HCT116 (cell line): ENCODE measurements around the gene TRAF2. TPM values are rescaled to one million over a fixed set of nuclear protein-coding genes. Genes with fewer than 3 reads are reported as not detected.

ENCODE experiments used
- ATAC-seq: fragments of 200-7000 bp; cut with Tn5 transposase; 2 replicates; pipeline ENCODE4 v1.9.1; 2020; ENCODE audit warnings: mild to moderate bottlenecking, moderate library complexity
- BruUV-seq: library from RNA; stranded (reverse); fragments of 400-500 nt; replicated peaks from 2 replicates; lab custom pipeline; 2021; lab: Mats Ljungman, UMichigan
- CTCF ChIA-PET: fragments of 300-600 bp; sonication (Branson Sonifier 250); formaldehyde crosslinking; loops from one replicate; lab custom pipeline; 2021; ENCODE audit warnings: antibody characterized with exemption; lab: Charles Lee
- POLR2A ChIA-PET: fragments of 300-600, 350-600 bp; sonication (Branson Sonifier 250); formaldehyde crosslinking; loops from one replicate; lab custom pipeline; 2021; ENCODE audit warnings: antibody characterized with exemption; lab: Charles Lee
- RAD21 ChIA-PET, 2 experiments: fragments of 300-600 bp; sonication (Branson Sonifier 250); formaldehyde crosslinking; loops; one replicate each; lab custom pipeline; 2023; ENCODE audit warnings: low total read pairs in 2 of 2; ENCODE audit not compliant: uncharacterized antibody in 2 of 2, unreplicated experiment in 2 of 2, low non-redundant PET in 1 of 2; lab: Charles Lee
- DNase-seq: peaks from one replicate; pipeline ENCODE4 v3.0.0-alpha.2; 2010; ENCODE audit warnings: low read depth, low spot score
- H2AFZ ChIP-seq: fragments of 200-600 bp; shearing (Covaris generic), sonication (generic); 2 replicates; pipeline ENCODE4 v1.6.1; 2017; ENCODE audit warnings: low read depth, mixed run types, mixed read lengths, antibody characterized with exemption, low read length; ENCODE audit not compliant: poor library complexity, severe bottlenecking
- H3K27ac ChIP-seq: 2 replicates; pipeline ENCODE4 v1.5.1; 2012; ENCODE audit warnings: low read depth, low read length
- H3K27me3 ChIP-seq: fragments of 200-600 bp; sonication (generic); 2 replicates; pipeline ENCODE4 v1.6.1; 2016; ENCODE audit warnings: mixed run types, low read length, mixed read lengths; ENCODE audit not compliant: insufficient read depth
- H3K36me3 ChIP-seq, 2 experiments: fragments of 200-500 bp in 1 of 2; fragments of 200-600 bp in 1 of 2; sonication (Bioruptor generic) in 1 of 2; sonication (generic) in 1 of 2; 2 replicates each; pipeline versions ENCODE4 v1.5.1 to v1.6.1; 2014 to 2016; ENCODE audit warnings: low read length in 2 of 2, inconsistent platforms in 1 of 2, mixed read lengths in 1 of 2, mixed run types in 1 of 2; ENCODE audit not compliant: insufficient read depth in 2 of 2, control insufficient read depth in 1 of 2
- H3K4me1 ChIP-seq, 2 experiments: fragments of 200-600 bp in 1 of 2; sonication (generic) in 1 of 2; 2 replicates each; pipeline versions ENCODE4 v1.5.1 to v1.6.1; 2012 to 2017; ENCODE audit warnings: low read length in 2 of 2, inconsistent platforms in 1 of 2, mild to moderate bottlenecking in 1 of 2, mixed read lengths in 1 of 2, mixed run types in 1 of 2, moderate library complexity in 1 of 2; ENCODE audit not compliant: insufficient read depth in 2 of 2, control insufficient read depth in 1 of 2
- H3K4me2 ChIP-seq: fragments of 200-600 bp; sonication (generic); 2 replicates; pipeline ENCODE4 v1.6.1; 2017; ENCODE audit warnings: mixed run types, low read length, mixed read lengths
- H3K4me3 ChIP-seq, 2 experiments: fragments of 200-600 bp in 1 of 2; sonication (generic) in 1 of 2; replicated peaks in 1 of 2; 2 replicates each; pipeline ENCODE4 v1.5.1; 2011 to 2016; ENCODE audit warnings: low read length in 2 of 2, control low read depth in 1 of 2, low read depth in 1 of 2, mild to moderate bottlenecking in 1 of 2, mixed read lengths in 1 of 2, mixed run types in 1 of 2
- H3K79me2 ChIP-seq: fragments of 200-600 bp; sonication (generic); 2 replicates; pipeline ENCODE4 v1.6.1; 2017; ENCODE audit warnings: mild to moderate bottlenecking, mixed run types, low read length, moderate library complexity, mixed read lengths; ENCODE audit not compliant: insufficient read depth
- H3K9ac ChIP-seq: fragments of 200-600 bp; sonication (generic); 2 replicates; pipeline ENCODE4 v1.6.1; 2016; ENCODE audit warnings: low read length, mixed read lengths
- H3K9me2 ChIP-seq: fragments of 200-600 bp; sonication (generic), shearing (Covaris generic); 2 replicates; pipeline ENCODE4 v1.6.1; 2017; ENCODE audit warnings: mixed run types, mild to moderate bottlenecking, moderate library complexity; ENCODE audit not compliant: insufficient read depth
- H3K9me3 ChIP-seq, 2 experiments: fragments of 200-500 bp in 1 of 2; fragments of 200-600 bp in 1 of 2; sonication (Bioruptor generic) in 1 of 2; sonication (generic) in 1 of 2; 2 replicates each; pipeline ENCODE4 v1.6.1; 2014 to 2017; ENCODE audit warnings: low read length in 2 of 2, mixed read lengths in 2 of 2, inconsistent platforms in 1 of 2, low read depth in 1 of 2, mild to moderate bottlenecking in 1 of 2, mixed run types in 1 of 2, moderate library complexity in 1 of 2; ENCODE audit not compliant: control insufficient read depth in 1 of 2, insufficient read depth in 1 of 2
- H4K20me1 ChIP-seq: fragments of 200-600 bp; sonication (generic), shearing (Covaris generic); 2 replicates; pipeline ENCODE4 v1.6.1; 2017; ENCODE audit warnings: mixed run types, mild to moderate bottlenecking, moderate library complexity; ENCODE audit not compliant: insufficient read depth
- CBX3 ChIP-seq: IDR thresholded peaks from 2 replicates; pipeline ENCODE4 v1.6.1; 2012; ENCODE audit warnings: low read depth
- CEBPB ChIP-seq: IDR thresholded peaks from 2 replicates; pipeline ENCODE4 v1.6.1; 2012; ENCODE audit warnings: low read depth
- EGR1 ChIP-seq: IDR thresholded peaks from 2 replicates; pipeline ENCODE4 v1.6.1; 2012; ENCODE audit warnings: low read depth
- ELF1 ChIP-seq: IDR thresholded peaks from 2 replicates; pipeline ENCODE4 v1.6.1; 2012; ENCODE audit warnings: low read depth, borderline replicate concordance
- FOSL1 ChIP-seq: IDR thresholded peaks from 2 replicates; pipeline ENCODE4 v1.6.1; 2012; ENCODE audit warnings: low read depth
- RAD21 ChIP-seq: IDR thresholded peaks from 2 replicates; pipeline ENCODE4 v1.6.1; 2012; ENCODE audit warnings: low read depth, mild to moderate bottlenecking
- SIN3A ChIP-seq: IDR thresholded peaks from 2 replicates; pipeline ENCODE4 v1.6.1; 2012; ENCODE audit warnings: low read depth
- SP1 ChIP-seq: IDR thresholded peaks from 2 replicates; pipeline ENCODE4 v1.6.1; 2012; ENCODE audit warnings: low read depth
- SRF ChIP-seq: IDR thresholded peaks from 2 replicates; pipeline ENCODE4 v1.6.1; 2012; ENCODE audit warnings: low read depth
- ZFX ChIP-seq: fragments of 450-650 bp; IDR thresholded peaks from 2 replicates; pipeline ENCODE4 v1.6.1; 2017
- intact Hi-C: fragments of 100-400 bp; cut with micrococcal nuclease; formaldehyde crosslinking; loops from 2 replicates; pipeline ENCODE4 v1.10.0; 2022
- total RNA-seq: library from RNA; stranded (reverse); gene quantifications from one replicate; pipeline ENCODE4 v1.2.1, GENCODE V29; 2021; ENCODE audit not compliant: unreplicated experiment
- TF ChIP-seq, protein P1 (sequence below): IDR thresholded peaks from 2 replicates; pipeline ENCODE4 v1.6.1; 2012; ENCODE audit warnings: low read depth
- TF ChIP-seq, protein P2 (sequence below): IDR thresholded peaks from 2 replicates; pipeline ENCODE4 v1.6.1; 2011; ENCODE audit warnings: mild to moderate bottlenecking, low read length, moderate library complexity; ENCODE audit not compliant: insufficient replicate concordance; ENCODE audit errors: extremely low read depth

TRAF2 gene
- total RNA-seq, 1 experiment from 2014 or later = 28.4 TPM

GRCh38 chr9:136969150-136969549 is 82.8 kb downstream of the TRAF2 start:
- H3K9me3 ChIP-seq = no peaks in the 10 kb centered on the region
- no peaks in the 10 kb centered on the region for H3K79me2 ChIP-seq
- ChIA-PET CTCF (no interaction called here), RAD21 (no interaction called here), POLR2A (interaction anchor here (1.2 kb wide), 1 partner anchor 9 kb away, joined by 5 read pairs; no protein-coding TSS in a partner anchor)
- no peak overlapping the region for H3K4me2 ChIP-seq
- no peaks in the 10 kb centered on the region for H3K36me3 ChIP-seq
- intact Hi-C loops = no loop called here
- no peaks in the 10 kb centered on the region for H4K20me1 ChIP-seq
- no peaks in the 10 kb centered on the region for H3K27me3 ChIP-seq
- H3K9ac ChIP-seq = no peak overlapping the region
- H3K4me1 ChIP-seq = peaks cover 8 to 18% of the 10 kb centered on the region in 2 experiments
- H3K9me2 ChIP-seq = no peaks in the 10 kb centered on the region
- ATAC-seq (no peak), DNase-seq (no peak)
- H3K4me3 ChIP-seq = no peak overlapping the region
- H3K27ac ChIP-seq = no peak overlapping the region
- BruUV-seq = no TSS peak
- TF ChIP-seq FOSL1 (no peak), ZFX (no peak), SIN3A (no peak), CBX3 (no peak), ELF1 (no peak), EGR1 (no peak), CEBPB (no peak), SP1 (no peak), SRF (no peak), RAD21 (no peak)
- TF ChIP-seq, protein P1, sequence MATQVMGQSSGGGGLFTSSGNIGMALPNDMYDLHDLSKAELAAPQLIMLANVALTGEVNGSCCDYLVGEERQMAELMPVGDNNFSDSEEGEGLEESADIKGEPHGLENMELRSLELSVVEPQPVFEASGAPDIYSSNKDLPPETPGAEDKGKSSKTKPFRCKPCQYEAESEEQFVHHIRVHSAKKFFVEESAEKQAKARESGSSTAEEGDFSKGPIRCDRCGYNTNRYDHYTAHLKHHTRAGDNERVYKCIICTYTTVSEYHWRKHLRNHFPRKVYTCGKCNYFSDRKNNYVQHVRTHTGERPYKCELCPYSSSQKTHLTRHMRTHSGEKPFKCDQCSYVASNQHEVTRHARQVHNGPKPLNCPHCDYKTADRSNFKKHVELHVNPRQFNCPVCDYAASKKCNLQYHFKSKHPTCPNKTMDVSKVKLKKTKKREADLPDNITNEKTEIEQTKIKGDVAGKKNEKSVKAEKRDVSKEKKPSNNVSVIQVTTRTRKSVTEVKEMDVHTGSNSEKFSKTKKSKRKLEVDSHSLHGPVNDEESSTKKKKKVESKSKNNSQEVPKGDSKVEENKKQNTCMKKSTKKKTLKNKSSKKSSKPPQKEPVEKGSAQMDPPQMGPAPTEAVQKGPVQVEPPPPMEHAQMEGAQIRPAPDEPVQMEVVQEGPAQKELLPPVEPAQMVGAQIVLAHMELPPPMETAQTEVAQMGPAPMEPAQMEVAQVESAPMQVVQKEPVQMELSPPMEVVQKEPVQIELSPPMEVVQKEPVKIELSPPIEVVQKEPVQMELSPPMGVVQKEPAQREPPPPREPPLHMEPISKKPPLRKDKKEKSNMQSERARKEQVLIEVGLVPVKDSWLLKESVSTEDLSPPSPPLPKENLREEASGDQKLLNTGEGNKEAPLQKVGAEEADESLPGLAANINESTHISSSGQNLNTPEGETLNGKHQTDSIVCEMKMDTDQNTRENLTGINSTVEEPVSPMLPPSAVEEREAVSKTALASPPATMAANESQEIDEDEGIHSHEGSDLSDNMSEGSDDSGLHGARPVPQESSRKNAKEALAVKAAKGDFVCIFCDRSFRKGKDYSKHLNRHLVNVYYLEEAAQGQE = no peak
- TF ChIP-seq, protein P2, sequence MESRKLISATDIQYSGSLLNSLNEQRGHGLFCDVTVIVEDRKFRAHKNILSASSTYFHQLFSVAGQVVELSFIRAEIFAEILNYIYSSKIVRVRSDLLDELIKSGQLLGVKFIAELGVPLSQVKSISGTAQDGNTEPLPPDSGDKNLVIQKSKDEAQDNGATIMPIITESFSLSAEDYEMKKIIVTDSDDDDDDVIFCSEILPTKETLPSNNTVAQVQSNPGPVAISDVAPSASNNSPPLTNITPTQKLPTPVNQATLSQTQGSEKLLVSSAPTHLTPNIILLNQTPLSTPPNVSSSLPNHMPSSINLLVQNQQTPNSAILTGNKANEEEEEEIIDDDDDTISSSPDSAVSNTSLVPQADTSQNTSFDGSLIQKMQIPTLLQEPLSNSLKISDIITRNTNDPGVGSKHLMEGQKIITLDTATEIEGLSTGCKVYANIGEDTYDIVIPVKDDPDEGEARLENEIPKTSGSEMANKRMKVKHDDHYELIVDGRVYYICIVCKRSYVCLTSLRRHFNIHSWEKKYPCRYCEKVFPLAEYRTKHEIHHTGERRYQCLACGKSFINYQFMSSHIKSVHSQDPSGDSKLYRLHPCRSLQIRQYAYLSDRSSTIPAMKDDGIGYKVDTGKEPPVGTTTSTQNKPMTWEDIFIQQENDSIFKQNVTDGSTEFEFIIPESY = no peak
- no peak overlapping the region for H2AFZ ChIP-seq
